ENCODE results near the gene ZNF133. TPM values are rescaled to one million over a fixed set of nuclear protein-coding genes. Genes with fewer than 3 reads are reported as not detected.

The ZNF133 gene
- total and polyA plus RNA-seq, 2 experiments from 2014 or later: 9.4 to 15.1 TPM

- no peaks in the 10 kb centered on the region for H3K36me3 Mint-ChIP-seq (ENCODE audit: low read depth)
- H3K4me3 Mint-ChIP-seq: no peak overlapping the region
- H3K27ac Mint-ChIP-seq: no peak overlapping the region
- DNase-seq (ENCODE audit: low spot score): no peak
- H3K36me3 ChIP-seq (ENCODE audit: insufficient read depth): no peaks in the 10 kb centered on the region
- no peak for ATAC-seq
- no peaks in the 10 kb centered on the region for H3K4me1 Mint-ChIP-seq
- no peak overlapping the region for H3K4me3 ChIP-seq
- no peak overlapping the region for H2AFZ ChIP-seq
- TF ChIP-seq ZNF114 (CRISPR knock-in tag; IDR thresholded peaks at IDR 0.05): no peak
- TF ChIP-seq ZNF462 (CRISPR knock-in tag; IDR thresholded peaks at IDR 0.05): no peak
- no peak for TF ChIP-seq ETS1 (IDR thresholded peaks at IDR 0.05)
- TF ChIP-seq JUNB (IDR thresholded peaks at IDR 0.05; ENCODE audit: unreplicated experiment): no peak
- no peak for TF ChIP-seq STAT1 (IDR thresholded peaks at IDR 0.05; ENCODE audit: unreplicated experiment)
- TF ChIP-seq EZH2phosphoT487 (IDR thresholded peaks at IDR 0.05; ENCODE audit: unreplicated experiment): no peak
- TF ChIP-seq CREB1 (CRISPR knock-in tag; IDR thresholded peaks at IDR 0.05; ENCODE audit: low read depth): no peak
- no peak for TF ChIP-seq NANOG (IDR thresholded peaks at IDR 0.05; ENCODE audit: borderline replicate concordance)
- TF ChIP-seq POLR2AphosphoS5 (IDR thresholded peaks at IDR 0.05; ENCODE audit: low read depth): no peak
- TF ChIP-seq ZNF331 (CRISPR knock-in tag; IDR thresholded peaks at IDR 0.05; ENCODE audit: low read depth): no peak
- TF ChIP-seq EZH2 (IDR thresholded peaks at IDR 0.05; ENCODE audit: low read depth, unreplicated experiment): no peak
- no peak for TF ChIP-seq REST (IDR thresholded peaks at IDR 0.05; ENCODE audit: unreplicated experiment)
- no peak for TF ChIP-seq CTCF (conservative IDR thresholded peaks at IDR 0.05; ENCODE audit: low read depth in 2 of 2)
- H3K27me3 Mint-ChIP-seq (ENCODE audit: insufficient read depth, low read depth, poor library complexity): no peaks in the 10 kb centered on the region
- no peak overlapping the region for H3K4me2 ChIP-seq
- no peaks in the 10 kb centered on the region for H3K27me3 ChIP-seq (ENCODE audit: insufficient read depth)
- no peak overlapping the region for H3K27ac ChIP-seq (ENCODE audit: low read depth)
- H4K20me1 ChIP-seq (replicated peaks; ENCODE audit: insufficient read depth): no peaks in the 10 kb centered on the region
- no peaks in the 10 kb centered on the region for H3K9me2 ChIP-seq (ENCODE audit: insufficient read depth)
- H3K9me3 Mint-ChIP-seq: no peaks in the 10 kb centered on the region
- no peaks in the 10 kb centered on the region for H3F3A ChIP-seq (replicated peaks; ENCODE audit: low read depth)
- H3K4me1 ChIP-seq (ENCODE audit: insufficient read depth): no peaks in the 10 kb centered on the region
- H3K79me2 ChIP-seq (replicated peaks; ENCODE audit: insufficient read depth): no peaks in the 10 kb centered on the region
Observed at GRCh38 chr20:18256440-18257090, 31.8 kb upstream of the ZNF133 start.

Measured in GM23338 (cell line).